Activated gamma-delta T cell treated with anti-CD3 and anti-CD28 coated beads, Interleukin-2, amount 50 U/mL, for 16 hours (primary cell): ENCODE data around the gene ATP4A.
A peak's percentile ranks its signal among the peaks of the same experiment; 100 is the strongest.

Experiments
- DNase-seq: peaks from one replicate; pipeline ENCODE4 v3.0.0-alpha.2; 2020; ENCODE audit warnings: low read depth

Gene ATP4A

GRCh38 chr19:35524181-35524837, 39.1 kb downstream of the ATP4A start:
- no peak for DNase-seq

GRCh38 chr19:35522745-35523327, 40.6 kb downstream of the ATP4A start:
- DNase-seq: no peak

- DNase-seq: no peak
These were observed 42.2 kb downstream of the ATP4A start for GRCh38 chr19:35521124-35521743.

DNA sequence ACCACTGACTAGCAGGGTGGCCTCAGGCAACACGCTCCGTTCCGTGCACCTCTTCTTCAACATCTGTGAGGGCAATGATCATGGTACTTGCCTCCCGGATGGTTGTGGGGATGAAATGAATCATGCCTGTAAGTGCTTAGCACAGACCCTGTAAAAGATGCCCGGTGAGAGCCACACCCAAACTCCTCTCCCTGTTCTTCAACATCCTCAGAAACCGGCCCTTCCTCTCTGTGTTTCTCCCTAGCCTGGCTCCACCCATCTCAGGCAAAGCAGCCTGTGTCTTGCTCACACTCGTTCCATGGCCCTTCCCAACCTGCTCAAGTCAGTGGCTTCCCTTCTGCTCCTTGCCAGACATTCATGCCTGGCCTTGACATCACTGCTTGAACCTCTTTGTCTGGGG, 44.2 kb downstream of the ATP4A start:
- no peak for DNase-seq

DNA sequence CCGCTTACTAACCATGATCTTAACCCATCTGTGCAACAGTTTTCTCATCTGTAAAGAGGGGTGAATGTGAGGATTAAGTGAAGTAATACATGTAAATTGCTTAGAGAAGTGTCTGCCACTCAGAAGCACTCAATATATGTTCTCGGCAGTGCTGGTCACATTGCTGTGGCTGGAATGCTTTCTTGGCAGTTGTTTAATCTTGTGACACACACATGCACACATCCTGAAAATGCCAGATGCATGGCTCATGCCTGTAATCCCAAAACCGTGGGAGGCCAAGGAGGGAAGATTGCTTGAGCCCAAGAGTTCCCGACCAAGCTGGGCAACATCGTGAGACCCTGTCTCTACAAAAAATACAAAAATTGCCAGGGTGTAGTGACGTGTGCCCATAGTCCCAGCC, 45.1 kb downstream of the ATP4A start:
- DNase-seq: no peak

DNA sequence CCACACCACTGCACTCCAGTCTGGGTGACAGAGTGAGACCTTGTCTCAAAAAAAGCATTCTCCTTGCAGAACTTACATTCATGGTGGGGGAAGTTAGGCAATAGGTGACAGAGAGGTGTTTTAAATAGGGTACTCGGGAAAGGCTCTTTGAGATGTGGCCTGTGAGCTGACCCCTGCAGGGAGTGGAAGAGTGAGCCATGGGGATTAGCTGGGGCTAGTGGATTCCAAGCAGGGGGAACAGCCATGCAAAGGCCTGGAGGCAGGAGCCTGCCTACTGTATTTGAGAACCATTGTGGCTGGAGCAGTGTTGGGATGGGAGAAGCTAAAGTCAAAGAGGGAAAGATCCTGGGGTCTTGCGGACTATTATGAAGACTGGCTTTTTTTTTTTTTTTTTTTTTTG, 46.1 kb downstream of the ATP4A start:
- no peak for DNase-seq

GRCh38 chr19:35516310-35516709, 47.1 kb downstream of the ATP4A start:
- no peak for DNase-seq

DNA sequence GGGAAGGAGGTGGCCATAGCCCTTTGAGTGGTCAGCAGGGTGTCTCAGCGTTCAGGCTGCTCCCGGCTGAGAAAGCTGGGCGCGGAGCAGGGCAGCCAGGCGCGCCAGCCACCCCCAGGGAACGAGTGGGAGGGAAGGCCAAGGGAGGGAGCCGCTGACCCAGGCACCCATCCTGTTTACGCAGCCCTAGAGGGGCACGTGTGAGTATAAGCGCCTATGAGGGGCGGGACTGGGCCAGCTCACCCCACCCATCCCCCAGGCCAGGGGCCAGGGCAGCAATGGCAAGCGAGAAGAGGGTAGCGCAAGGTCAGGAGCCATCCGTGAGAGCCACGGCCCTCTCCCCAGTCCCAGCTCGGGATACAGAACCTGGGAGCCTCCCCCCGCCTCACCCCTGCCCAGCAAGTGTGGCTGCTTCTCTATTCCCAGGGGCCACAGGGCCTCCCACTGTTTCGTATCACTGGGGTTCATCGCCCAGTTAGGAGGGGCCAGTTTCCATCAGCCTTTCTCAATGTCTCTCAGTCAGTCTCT, 49.1 kb downstream of the ATP4A start:
- no peak for DNase-seq

- no peak for DNase-seq
These were observed 49.7 kb downstream of the ATP4A start, which contains the start of gene DMKN for GRCh38 chr19:35513628-35514281. DMKN (minus strand) TSS chr19:35513649; CDS start chr19:35513475, 174 bp downstream.

- no peak for DNase-seq
These were observed 50.4 kb downstream of the ATP4A start for GRCh38 chr19:35512831-35513627.

DNA sequence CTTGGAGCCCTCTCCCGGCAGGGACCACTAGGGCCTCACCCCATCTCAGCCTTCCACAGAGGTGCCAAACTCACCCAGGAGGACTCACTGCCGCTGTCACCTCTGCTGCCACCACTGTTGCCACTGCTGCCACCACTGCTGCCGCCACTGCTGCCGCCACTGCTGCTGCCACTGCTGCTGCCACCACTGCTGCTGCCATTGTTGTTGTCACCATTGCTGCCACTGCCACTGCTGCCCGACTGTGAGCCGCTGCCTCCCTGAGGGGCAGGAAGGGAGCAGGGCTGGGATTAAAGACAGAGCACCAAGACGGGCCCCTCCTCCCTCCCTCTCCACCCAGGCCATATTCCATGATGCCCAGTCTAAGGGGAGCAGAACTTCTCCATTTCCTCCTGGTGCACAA, 52.1 kb downstream of the ATP4A start:
- no peak for DNase-seq

DNA sequence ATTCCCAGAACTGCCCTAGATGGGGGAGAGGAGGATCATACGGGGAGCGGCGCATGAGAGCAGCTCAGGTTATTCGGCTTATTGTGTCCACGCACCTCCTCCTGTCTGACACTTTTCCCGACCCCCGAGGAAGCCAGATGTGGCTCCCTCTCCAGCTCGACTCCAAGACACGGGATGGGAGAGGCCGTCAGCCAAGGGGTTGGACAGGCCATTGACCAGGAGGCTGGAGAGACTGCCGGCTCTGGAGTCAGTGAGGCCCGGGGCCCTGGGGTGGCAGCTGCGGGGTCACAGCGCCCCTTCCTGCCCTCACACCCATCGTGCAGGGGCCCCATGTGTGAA, 52.9 kb downstream of the ATP4A start:
- DNase-seq: no peak

DNA sequence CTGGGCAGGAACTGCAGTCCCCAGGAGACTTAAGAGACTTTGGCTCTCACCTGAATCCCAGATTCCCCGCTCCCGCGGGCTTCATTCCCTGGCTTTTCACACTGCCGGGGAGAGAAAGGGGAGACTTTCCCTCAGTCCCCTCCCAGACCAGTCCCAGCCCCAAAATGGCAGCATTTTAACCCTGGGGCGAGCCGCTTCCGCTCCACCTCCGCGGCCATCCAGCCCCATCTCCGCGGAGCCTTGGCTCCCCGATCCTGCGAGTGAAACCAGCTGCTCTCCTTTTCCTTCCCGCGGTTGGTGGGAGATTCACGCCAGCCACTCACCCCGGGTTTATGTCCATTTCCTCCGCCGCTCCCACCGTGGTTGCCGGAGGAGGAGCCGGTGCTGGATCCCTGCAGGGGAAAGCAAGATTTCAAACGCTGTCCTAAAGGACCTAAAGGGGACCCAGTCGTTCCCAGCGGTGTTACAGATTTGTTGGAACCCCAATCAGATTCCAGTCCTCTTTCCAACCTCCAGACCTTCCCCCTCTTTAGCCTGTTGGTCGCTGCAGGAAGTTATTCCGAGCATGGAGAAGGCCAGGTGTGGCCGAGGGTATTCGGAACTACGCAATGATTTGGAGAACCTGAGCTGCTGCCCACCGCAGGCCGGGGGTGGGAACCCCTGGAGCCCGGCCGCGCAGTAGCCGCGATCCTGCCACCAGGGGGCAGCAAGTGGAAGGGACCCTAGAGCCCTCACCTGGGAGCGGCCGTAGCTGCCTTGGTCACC, 53.4 kb downstream of the ATP4A start:
- DNase-seq: peak; percentile 70

DNA sequence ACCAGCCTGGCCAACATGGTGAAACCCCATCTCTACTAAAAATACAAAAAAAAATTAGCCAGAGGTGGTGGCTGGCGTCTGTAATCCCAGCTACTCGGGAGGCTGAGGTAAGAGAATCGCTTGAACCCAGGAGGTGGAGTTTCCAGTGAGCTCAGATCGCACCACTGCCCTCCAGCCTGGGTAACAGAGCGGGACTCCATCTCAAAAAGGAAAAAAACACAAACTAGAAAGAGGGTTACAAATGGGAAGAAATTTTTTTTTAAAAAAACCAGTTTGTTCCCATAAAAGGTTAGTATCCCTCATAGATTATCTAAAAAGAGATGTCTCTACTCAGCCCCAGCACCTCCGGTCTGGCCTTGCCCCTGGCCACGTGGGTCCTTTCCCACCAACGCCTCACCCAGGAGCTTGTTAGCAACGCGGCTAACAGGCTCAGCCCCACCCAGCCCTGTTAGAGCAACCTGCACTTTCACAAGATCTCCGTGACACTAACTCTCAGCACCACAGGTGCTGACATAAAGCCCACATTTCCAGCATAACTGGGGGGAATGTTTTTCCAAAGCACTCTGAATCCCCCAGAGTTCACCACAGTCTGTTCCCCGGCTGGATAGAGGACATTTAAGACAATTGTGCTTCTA, 54.3 kb downstream of the ATP4A start:
- DNase-seq: no peak

- no peak for DNase-seq
These were observed 55.3 kb downstream of the ATP4A start for GRCh38 chr19:35508129-35508528.

DNA sequence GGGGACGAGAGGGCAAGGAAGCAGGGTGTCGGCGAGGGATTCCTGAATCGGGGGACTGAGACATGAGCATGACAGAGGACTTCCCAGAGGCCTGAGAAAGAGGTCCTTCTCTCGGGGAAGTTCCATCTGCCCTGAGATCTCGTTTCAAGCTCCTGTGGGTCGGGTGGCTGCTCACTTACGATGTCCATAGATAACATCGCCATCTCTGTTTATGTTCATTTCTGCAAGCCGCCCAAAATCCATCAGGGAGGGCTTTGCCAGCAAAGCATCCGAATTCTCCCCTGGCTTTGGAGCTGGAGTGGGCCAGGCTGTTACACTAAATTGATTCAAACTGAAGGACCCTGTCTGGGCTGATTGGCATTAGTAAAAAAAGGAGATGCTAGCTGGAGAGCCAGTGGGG, 55.9 kb downstream of the ATP4A start:
- DNase-seq: no peak

- DNase-seq: no peak
These were observed 57.4 kb downstream of the ATP4A start for GRCh38 chr19:35506011-35506410.

DNA sequence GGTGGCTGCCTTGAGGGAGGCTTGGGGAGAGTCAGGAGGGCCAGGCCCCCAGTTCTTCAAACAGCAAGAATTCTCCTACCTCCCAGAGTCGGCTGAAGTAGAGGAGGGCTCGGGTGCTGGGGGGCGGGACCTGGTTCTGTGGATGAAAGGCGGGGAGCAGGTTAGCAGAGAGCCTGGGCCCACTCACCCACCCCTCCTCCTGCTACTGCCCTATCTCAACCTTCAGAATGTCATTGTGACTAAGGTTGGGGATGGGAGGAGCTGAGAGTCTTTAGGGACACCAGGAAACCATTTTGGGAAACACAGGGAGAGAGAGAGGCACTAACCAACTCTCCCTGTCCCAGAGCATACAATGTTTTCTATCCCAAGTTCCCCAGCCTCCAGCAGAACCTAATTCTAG, 60.7 kb downstream of the ATP4A start:
- no peak for DNase-seq

DNA sequence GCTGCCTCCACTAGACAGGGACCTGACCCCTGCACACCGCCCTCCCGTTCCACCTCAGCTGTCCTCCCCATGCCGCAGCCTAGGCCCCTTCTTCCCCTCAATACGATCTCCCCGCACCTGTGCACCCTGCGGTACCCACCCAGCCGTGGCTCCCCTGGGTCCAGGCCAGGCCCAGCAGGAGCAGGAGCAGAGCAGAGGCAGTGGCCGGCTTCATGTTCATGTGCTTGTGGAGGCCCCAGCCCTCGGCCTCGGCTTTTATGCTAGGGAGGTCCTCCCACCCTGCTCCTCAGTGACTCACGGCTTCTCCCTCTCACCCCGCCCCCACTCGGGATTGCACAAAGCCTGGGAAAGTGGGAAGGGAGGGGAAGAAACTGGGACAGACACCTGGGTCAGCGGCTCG, 61.8 kb downstream of the ATP4A start:
- no peak for DNase-seq

DNA sequence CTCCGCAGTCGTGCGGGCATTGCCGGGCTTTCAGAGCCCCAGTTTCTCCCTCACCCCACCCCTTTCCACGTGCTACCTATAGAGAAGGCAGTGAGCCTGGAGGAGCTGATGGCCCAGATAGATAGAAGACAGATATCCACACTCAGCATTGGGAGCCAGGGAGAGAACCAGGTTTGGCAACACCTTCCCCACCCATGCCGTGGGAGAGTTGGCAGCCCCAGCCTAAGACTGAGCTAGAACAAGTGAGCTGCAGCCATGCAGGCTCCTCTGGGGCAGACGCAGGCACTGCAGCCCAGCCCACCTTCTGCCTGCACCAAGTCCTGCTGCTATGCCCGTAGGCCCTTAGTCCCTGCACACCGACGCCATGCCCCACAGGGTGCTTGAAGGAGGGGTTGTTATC, 62.8 kb downstream of the ATP4A start:
- DNase-seq: no peak
